ENCODE measurements around the gene HYDIN.

HYDIN gene

DNA sequence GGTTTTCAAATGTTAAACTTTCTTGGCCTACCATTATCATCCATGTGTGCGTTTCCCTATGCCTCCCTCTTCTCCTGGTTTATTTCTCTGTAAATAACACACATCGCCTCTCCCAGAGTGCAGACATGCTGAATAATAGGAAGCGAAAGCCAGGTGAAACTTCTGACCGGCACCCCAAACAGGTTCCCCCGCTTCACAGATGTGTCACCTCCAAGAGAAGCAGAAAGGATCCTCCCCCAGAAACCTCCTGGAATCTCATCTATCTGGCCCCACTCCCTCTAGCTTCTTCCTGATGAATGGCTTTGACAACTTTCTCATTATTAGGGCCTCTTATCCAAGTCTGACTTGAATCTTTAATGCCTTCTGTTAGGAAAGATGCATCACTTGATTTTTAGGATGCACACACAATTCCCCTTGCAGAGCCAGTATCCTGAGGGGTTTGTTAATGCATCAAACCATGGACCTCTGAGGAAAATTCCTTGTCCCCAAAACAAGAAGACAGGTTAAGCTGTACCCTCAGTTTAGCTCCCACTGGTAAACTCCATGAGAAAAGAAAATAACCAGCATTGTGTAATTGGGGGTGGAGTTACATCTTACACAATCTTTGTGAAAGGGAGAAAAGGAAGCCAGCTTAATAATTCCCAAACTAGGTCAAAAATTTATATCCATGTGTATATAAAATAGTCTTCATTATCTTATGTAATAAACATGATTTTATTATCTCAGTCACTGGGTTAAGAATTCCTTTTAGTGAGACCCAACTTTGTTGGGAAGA, 20.1 kb upstream of the HYDIN start:
- Histone ChIP-seq H4K20me1 (ENCODE audit: insufficient read depth, low read length) (no peaks in the 10 kb centered on the region), H3K27ac (ENCODE audit: low read length) (no peak overlapping the region), H3K9me3 (ENCODE audit: insufficient read depth, low read length) (no peaks in the 10 kb centered on the region), H3K9ac (ENCODE audit: low read length) (no peak overlapping the region), H3K4me2 (ENCODE audit: low read length) (no peak overlapping the region), H3K27me3 (ENCODE audit: low read depth, low read length) (0 out of 2 replicates have a peak, but pooled peaks cover 26% of the 10 kb centered on the region), H3K4me1 (ENCODE audit: low read length) (no peaks in the 10 kb centered on the region), H3K79me2 (ENCODE audit: low read length) (no peaks in the 10 kb centered on the region), H3K36me3 (replicated peaks; ENCODE audit: low read depth, low read length) (no peaks in the 10 kb centered on the region), H2AFZ (ENCODE audit: low read depth, low read length) (no peak overlapping the region), H3K4me3 (ENCODE audit: low read length) (no peak overlapping the region)
- no peak for TF ChIP-seq EZH2phosphoT487 (IDR thresholded peaks at IDR 0.05; ENCODE audit: low read depth)
- TF ChIP-seq, protein P1, sequence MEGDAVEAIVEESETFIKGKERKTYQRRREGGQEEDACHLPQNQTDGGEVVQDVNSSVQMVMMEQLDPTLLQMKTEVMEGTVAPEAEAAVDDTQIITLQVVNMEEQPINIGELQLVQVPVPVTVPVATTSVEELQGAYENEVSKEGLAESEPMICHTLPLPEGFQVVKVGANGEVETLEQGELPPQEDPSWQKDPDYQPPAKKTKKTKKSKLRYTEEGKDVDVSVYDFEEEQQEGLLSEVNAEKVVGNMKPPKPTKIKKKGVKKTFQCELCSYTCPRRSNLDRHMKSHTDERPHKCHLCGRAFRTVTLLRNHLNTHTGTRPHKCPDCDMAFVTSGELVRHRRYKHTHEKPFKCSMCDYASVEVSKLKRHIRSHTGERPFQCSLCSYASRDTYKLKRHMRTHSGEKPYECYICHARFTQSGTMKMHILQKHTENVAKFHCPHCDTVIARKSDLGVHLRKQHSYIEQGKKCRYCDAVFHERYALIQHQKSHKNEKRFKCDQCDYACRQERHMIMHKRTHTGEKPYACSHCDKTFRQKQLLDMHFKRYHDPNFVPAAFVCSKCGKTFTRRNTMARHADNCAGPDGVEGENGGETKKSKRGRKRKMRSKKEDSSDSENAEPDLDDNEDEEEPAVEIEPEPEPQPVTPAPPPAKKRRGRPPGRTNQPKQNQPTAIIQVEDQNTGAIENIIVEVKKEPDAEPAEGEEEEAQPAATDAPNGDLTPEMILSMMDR (IDR thresholded peaks at IDR 0.05; ENCODE audit: low read depth, low read length): no peak

DNA sequence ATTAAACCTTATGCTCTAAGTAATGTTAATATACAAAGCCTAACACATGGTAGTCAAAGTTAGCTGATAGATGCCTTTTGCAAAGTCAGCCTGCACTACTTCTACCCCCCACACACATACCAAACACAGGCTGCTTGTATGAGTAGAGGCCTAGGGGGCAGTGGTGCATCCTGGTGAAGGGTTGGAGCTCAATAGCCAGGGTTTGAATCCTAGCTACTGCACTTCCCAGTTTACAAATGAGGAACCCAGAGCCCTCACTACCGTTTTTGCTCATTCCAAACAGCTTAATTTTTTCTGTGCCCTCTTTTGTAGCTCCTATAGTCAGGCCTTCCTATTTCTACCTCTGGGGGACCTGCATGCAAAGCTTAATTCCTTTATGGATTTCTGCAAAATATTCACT, 18.9 kb upstream of the HYDIN start:
- H3K9ac ChIP-seq (ENCODE audit: low read length): no peak overlapping the region
- no peak overlapping the region for H3K4me2 ChIP-seq (ENCODE audit: low read length)
- TF ChIP-seq, protein P1 (IDR thresholded peaks at IDR 0.05; ENCODE audit: low read depth, low read length): no peak
- no peak for TF ChIP-seq EZH2phosphoT487 (IDR thresholded peaks at IDR 0.05; ENCODE audit: low read depth)
- H3K4me1 ChIP-seq (ENCODE audit: low read length): no peaks in the 10 kb centered on the region
- no peak overlapping the region for H3K4me3 ChIP-seq (ENCODE audit: low read length)
- H3K36me3 ChIP-seq (replicated peaks; ENCODE audit: low read depth, low read length): no peaks in the 10 kb centered on the region
- H2AFZ ChIP-seq (ENCODE audit: low read depth, low read length): no peak overlapping the region
- no peak overlapping the region for H3K27ac ChIP-seq (ENCODE audit: low read length)
- H3K79me2 ChIP-seq (ENCODE audit: low read length): no peaks in the 10 kb centered on the region
- no peaks in the 10 kb centered on the region for H3K9me3 ChIP-seq (ENCODE audit: insufficient read depth, low read length)
- 0 out of 2 replicates have a peak, but pooled peaks cover 17% of the 10 kb centered on the region for H3K27me3 ChIP-seq (ENCODE audit: low read depth, low read length)
- H4K20me1 ChIP-seq (ENCODE audit: insufficient read depth, low read length): no peaks in the 10 kb centered on the region

DNA sequence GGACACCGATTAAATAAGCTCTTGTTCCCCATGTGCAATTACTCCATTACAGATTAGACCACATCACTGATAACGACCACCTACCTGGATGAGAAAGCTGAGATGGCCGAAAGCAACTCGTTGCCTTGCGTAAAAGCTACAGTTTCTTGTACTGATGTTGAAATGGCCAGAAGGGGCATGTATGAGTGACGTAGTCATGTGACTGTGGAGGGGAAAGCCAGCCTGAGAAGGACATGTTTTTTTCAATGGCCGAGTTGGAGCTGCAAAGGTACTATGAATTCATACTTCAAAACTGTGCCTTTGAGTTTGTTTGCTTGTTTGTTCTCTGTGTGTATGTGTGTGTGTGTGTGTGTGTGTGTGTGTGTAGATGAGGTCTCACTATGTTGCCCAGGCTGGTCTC, 17.0 kb upstream of the HYDIN start:
- TF ChIP-seq EZH2phosphoT487 (IDR thresholded peaks at IDR 0.05; ENCODE audit: low read depth): no peak
- TF ChIP-seq, protein P1 (IDR thresholded peaks at IDR 0.05; ENCODE audit: low read depth, low read length): no peak

DNA sequence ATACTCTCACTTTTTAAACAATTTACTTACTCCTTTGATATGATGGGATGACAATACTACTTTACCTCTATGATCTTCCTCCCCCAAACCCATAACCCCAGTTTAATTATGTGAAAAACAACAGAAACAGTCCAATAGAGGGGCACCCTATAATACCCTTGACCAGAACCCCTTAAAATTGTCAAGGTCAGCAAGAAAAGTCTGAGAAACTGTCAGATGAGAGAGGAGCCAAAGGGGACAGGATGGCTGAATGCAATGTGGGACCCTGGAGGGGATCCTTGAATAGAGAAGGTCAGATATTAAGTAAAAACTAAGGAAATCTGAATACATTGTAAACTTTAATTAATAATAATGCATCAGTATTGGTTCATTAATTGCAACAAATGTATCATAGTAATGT, 15.8 kb upstream of the HYDIN start:
- Histone ChIP-seq H3K4me3 (ENCODE audit: low read length) (no peak overlapping the region), H3K27me3 (ENCODE audit: low read depth, low read length) (0 out of 2 replicates have a peak, but pooled peaks cover 11% of the 10 kb centered on the region), H3K4me1 (ENCODE audit: low read length) (no peaks in the 10 kb centered on the region), H3K9me3 (ENCODE audit: insufficient read depth, low read length) (no peaks in the 10 kb centered on the region), H3K79me2 (ENCODE audit: low read length) (no peaks in the 10 kb centered on the region), H3K36me3 (replicated peaks; ENCODE audit: low read depth, low read length) (no peaks in the 10 kb centered on the region), H3K27ac (ENCODE audit: low read length) (no peak overlapping the region), H3K9ac (ENCODE audit: low read length) (no peak overlapping the region), H2AFZ (ENCODE audit: low read depth, low read length) (no peak overlapping the region), H4K20me1 (ENCODE audit: insufficient read depth, low read length) (no peaks in the 10 kb centered on the region), H3K4me2 (ENCODE audit: low read length) (no peak overlapping the region)
- no peak for TF ChIP-seq EZH2phosphoT487 (IDR thresholded peaks at IDR 0.05; ENCODE audit: low read depth)
- TF ChIP-seq, protein P1 (IDR thresholded peaks at IDR 0.05; ENCODE audit: low read depth, low read length): no peak

More for the DNA sequence above, 17.0 kb upstream of the HYDIN start:
- Histone ChIP-seq H3K9me3 (ENCODE audit: insufficient read depth, low read length) (no peaks in the 10 kb centered on the region), H3K36me3 (replicated peaks; ENCODE audit: low read depth, low read length) (no peaks in the 10 kb centered on the region), H3K9ac (ENCODE audit: low read length) (no peak overlapping the region), H4K20me1 (ENCODE audit: insufficient read depth, low read length) (no peaks in the 10 kb centered on the region), H3K27ac (ENCODE audit: low read length) (no peak overlapping the region), H3K4me1 (ENCODE audit: low read length) (no peaks in the 10 kb centered on the region), H3K4me2 (ENCODE audit: low read length) (no peak overlapping the region), H3K27me3 (ENCODE audit: low read depth, low read length) (0 out of 2 replicates have a peak, but pooled peaks cover 17% of the 10 kb centered on the region), H3K79me2 (ENCODE audit: low read length) (no peaks in the 10 kb centered on the region), H3K4me3 (ENCODE audit: low read length) (no peak overlapping the region), H2AFZ (ENCODE audit: low read depth, low read length) (no peak overlapping the region)

Measured in OCI-LY3 (cell line).